ENCODE measurements around the gene NUP214.

Gene NUP214

GRCh38 chr9:131280660-131281059, 155.3 kb downstream of the NUP214 start:
- DNase-seq (ENCODE audit: low spot score), result no peak
- TF ChIP-seq, protein P1, sequence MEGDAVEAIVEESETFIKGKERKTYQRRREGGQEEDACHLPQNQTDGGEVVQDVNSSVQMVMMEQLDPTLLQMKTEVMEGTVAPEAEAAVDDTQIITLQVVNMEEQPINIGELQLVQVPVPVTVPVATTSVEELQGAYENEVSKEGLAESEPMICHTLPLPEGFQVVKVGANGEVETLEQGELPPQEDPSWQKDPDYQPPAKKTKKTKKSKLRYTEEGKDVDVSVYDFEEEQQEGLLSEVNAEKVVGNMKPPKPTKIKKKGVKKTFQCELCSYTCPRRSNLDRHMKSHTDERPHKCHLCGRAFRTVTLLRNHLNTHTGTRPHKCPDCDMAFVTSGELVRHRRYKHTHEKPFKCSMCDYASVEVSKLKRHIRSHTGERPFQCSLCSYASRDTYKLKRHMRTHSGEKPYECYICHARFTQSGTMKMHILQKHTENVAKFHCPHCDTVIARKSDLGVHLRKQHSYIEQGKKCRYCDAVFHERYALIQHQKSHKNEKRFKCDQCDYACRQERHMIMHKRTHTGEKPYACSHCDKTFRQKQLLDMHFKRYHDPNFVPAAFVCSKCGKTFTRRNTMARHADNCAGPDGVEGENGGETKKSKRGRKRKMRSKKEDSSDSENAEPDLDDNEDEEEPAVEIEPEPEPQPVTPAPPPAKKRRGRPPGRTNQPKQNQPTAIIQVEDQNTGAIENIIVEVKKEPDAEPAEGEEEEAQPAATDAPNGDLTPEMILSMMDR (IDR thresholded peaks at IDR 0.05; ENCODE audit: extremely low read depth, missing control alignments), result no peak

DNA sequence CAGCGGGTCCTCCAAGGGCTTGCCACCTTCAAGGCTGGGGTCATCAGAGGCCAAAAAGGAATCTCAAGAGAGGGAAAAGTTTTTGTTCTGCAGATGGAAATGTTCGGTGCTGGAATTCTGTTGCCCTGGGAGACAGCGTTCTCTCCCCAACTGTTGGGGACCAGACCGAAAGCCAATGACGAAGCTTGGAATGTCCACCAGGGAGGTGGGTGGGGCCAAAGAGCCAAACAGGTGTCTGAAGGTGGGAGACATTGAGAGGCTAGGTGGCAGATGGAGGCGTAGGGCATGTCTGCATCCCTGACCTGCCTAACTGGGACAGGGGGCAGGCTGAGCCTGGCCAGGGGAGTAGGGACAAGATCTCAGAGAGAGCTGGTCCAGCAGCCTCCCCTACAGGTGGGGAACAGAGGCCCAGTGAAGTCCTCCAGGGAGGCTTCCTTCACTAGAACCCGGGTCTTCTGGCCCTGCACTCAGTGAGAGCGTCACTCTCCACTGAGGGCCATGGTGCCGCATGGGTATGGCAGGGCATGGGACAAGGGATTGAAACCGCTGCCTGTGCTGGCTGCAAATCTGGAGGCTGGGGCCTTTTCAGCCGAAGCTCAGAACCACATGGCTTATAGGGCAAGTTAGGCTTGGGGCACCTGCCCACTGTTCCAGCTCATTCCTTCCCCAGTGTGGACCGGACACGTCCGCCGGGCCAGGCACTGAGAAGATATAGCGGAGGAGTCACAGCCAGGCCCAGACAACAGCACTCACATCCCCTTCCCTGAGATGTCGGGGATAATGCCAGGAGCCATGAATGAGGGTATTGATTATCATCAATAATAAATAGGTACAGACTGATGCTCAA, 156.0 kb downstream of the NUP214 start:
- TF ChIP-seq, protein P1 (IDR thresholded peaks at IDR 0.05; ENCODE audit: extremely low read depth, missing control alignments), result no peak
- DNase-seq (ENCODE audit: low spot score), result no peak

DNA sequence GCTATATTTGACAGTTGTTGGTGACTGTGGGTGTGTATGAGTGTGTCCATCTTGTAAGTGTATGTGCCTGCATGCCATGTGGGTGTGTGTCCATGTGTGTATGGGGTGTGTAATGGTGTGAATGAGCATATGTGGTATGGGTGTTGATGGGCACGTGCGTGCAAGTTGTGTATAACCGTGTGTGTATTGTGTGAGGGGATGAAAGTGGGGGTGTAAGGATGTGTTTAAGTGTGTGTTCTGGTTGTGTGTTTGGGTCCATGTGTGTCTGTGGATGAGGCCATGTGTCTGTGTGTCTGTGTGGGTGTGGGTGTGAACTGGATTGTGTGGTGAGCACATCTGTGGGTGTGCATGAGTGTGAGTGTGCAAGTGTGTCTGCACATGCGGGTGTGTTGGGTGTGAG, 156.8 kb downstream of the NUP214 start:
- no peak for DNase-seq (ENCODE audit: low spot score)
- TF ChIP-seq, protein P1 (IDR thresholded peaks at IDR 0.05; ENCODE audit: extremely low read depth, missing control alignments), result no peak

- DNase-seq (ENCODE audit: low spot score), result no peak
- TF ChIP-seq, protein P1 (IDR thresholded peaks at IDR 0.05; ENCODE audit: extremely low read depth, missing control alignments), result no peak
Measured at GRCh38 chr9:131282688-131283422, 157.5 kb downstream of the NUP214 start.
